ENCODE measurements around the gene WWC1. TPM values are rescaled to one million over a fixed set of nuclear protein-coding genes. Genes with fewer than 3 reads are reported as not detected.
A peak's percentile ranks its signal among the peaks of the same experiment; 100 is the strongest.
"Not testable (repeated sequence)": the region's sequence is repeated elsewhere in the genome, so short reads cannot be mapped to it uniquely, and the experiment has no call there.

Gene WWC1
- polyA plus RNA-seq, 4 donors = 22.8 to 65.1 (median 37.9) TPM

- DNase-seq = no peak
- Histone ChIP-seq H3K27me3 (ENCODE audit: control insufficient read depth in 3 of 3, insufficient read depth in 3 of 3, low read length in 3 of 3) (no peaks in the 10 kb centered on the region), H3K4me3 (ENCODE audit: low read depth in 1 of 3, low read length in 3 of 3) (no peak overlapping the region), H3K4me1 (ENCODE audit: control insufficient read depth in 3 of 3, insufficient read depth in 2 of 3, low read depth in 1 of 3, low read length in 2 of 3) (peaks cover 3 to 57% (median 21%) of the 10 kb centered on the region in 3 donors), H3K9me3 (ENCODE audit: control insufficient read depth in 2 of 2, insufficient read depth in 1 of 2, low read depth in 1 of 2, low read length in 1 of 2) (no peaks in the 10 kb centered on the region), H3K36me3 (ENCODE audit: control insufficient read depth in 3 of 3, insufficient read depth in 2 of 3, low read depth in 1 of 3, low read length in 3 of 3) (peaks cover 0 to 6% (median 0%) of the 10 kb centered on the region in 3 donors), H3K27ac (ENCODE audit: low read depth in 1 of 3, low read length in 2 of 3) (peak overlapping the region in 1 of 3 donors; percentile 85)
- 66 to 76% (median 68%) methylated on average over 4 of the region's 4 CpGs for WGBS, 3 donors
- FAIRE-seq = no peak
Observed at GRCh38 chr5:168307925-168308584, 16.6 kb downstream of the WWC1 start.

- H3K9me3 ChIP-seq (ENCODE audit: control insufficient read depth in 2 of 2, insufficient read depth in 1 of 2, low read depth in 1 of 2, low read length in 1 of 2) = no peaks in the 10 kb centered on the region
- peaks cover 0 to 6% (median 0%) of the 10 kb centered on the region in 3 donors for H3K36me3 ChIP-seq (ENCODE audit: control insufficient read depth in 3 of 3, insufficient read depth in 2 of 3, low read depth in 1 of 3, low read length in 3 of 3)
- DNase-seq (peak; percentile 75 to 84), FAIRE-seq (no peak)
- H3K27ac ChIP-seq (ENCODE audit: low read depth in 1 of 3, low read length in 2 of 3) = peak overlapping the region in 2 of 3 donors; percentile 71 to 85
- no peaks in the 10 kb centered on the region for H3K27me3 ChIP-seq (ENCODE audit: control insufficient read depth in 3 of 3, insufficient read depth in 3 of 3, low read length in 3 of 3)
- 26 to 71% (median 38%) methylated on average over 6 of the region's 6 CpGs for WGBS, 3 donors
- H3K4me1 ChIP-seq (ENCODE audit: control insufficient read depth in 3 of 3, insufficient read depth in 2 of 3, low read depth in 1 of 3, low read length in 2 of 3) = peaks cover 3 to 65% (median 16%) of the 10 kb centered on the region in 3 donors
- H3K4me3 ChIP-seq (ENCODE audit: low read depth in 1 of 3, low read length in 3 of 3) = no peak overlapping the region
Observed at GRCh38 chr5:168308976-168309598, 17.6 kb downstream of the WWC1 start.

GRCh38 chr5:168310541-168310940 lies 19.1 kb downstream of the WWC1 start:
- 88 to 91% (median 89%) methylated on average over 3 of the region's 3 CpGs for WGBS, 3 donors
- not testable (repeated sequence) for DNase-seq; H3K27ac ChIP-seq (ENCODE audit: low read depth in 1 of 3, low read length in 2 of 3); H3K27me3 ChIP-seq (ENCODE audit: control insufficient read depth in 3 of 3, insufficient read depth in 3 of 3, low read length in 3 of 3); H3K9me3 ChIP-seq (ENCODE audit: control insufficient read depth in 2 of 2, insufficient read depth in 1 of 2, low read depth in 1 of 2, low read length in 1 of 2); H3K4me3 ChIP-seq (ENCODE audit: low read depth in 1 of 3, low read length in 3 of 3); H3K36me3 ChIP-seq (ENCODE audit: control insufficient read depth in 3 of 3, insufficient read depth in 2 of 3, low read depth in 1 of 3, low read length in 3 of 3); FAIRE-seq
- peaks cover 1 to 69% (median 17%) of the 10 kb centered on the region in 3 donors for H3K4me1 ChIP-seq (ENCODE audit: control insufficient read depth in 3 of 3, insufficient read depth in 2 of 3, low read depth in 1 of 3, low read length in 2 of 3)

- Histone ChIP-seq H3K4me1 (ENCODE audit: control insufficient read depth in 3 of 3, insufficient read depth in 2 of 3, low read depth in 1 of 3, low read length in 2 of 3) (peaks cover 0 to 73% (median 23%) of the 10 kb centered on the region in 3 donors), H3K27ac (ENCODE audit: low read depth in 1 of 3, low read length in 2 of 3) (peak overlapping the region in 2 of 3 donors; percentile 36 to 38), H3K36me3 (ENCODE audit: control insufficient read depth in 3 of 3, insufficient read depth in 2 of 3, low read depth in 1 of 3, low read length in 3 of 3) (peaks cover 0 to 6% (median 0%) of the 10 kb centered on the region in 3 donors), H3K4me3 (ENCODE audit: low read depth in 1 of 3, low read length in 3 of 3) (no peak overlapping the region), H3K27me3 (ENCODE audit: control insufficient read depth in 3 of 3, insufficient read depth in 3 of 3, low read length in 3 of 3) (no peaks in the 10 kb centered on the region), H3K9me3 (ENCODE audit: control insufficient read depth in 2 of 2, insufficient read depth in 1 of 2, low read depth in 1 of 2, low read length in 1 of 2) (no peaks in the 10 kb centered on the region)
- WGBS, 3 donors = 51 to 57% (median 55%) methylated on average over 6 of the region's 6 CpGs
- no peak for FAIRE-seq
- DNase-seq = peak; percentile 52 to 67
Observed at GRCh38 chr5:168311061-168311566, 19.7 kb downstream of the WWC1 start.

- H3K4me3 ChIP-seq (ENCODE audit: low read depth in 1 of 3, low read length in 3 of 3) = no peak overlapping the region
- WGBS, 3 donors = 54 to 72% (median 64%) methylated on average over 11 of the region's 11 CpGs
- peak in 1 of 2 donors; percentile 66 for DNase-seq
- H3K27me3 ChIP-seq (ENCODE audit: control insufficient read depth in 3 of 3, insufficient read depth in 3 of 3, low read length in 3 of 3) = no peaks in the 10 kb centered on the region
- FAIRE-seq = no peak
- peak overlapping the region; percentile 22 to 93 (median 79) for H3K27ac ChIP-seq (ENCODE audit: low read depth in 1 of 3, low read length in 2 of 3)
- no peaks in the 10 kb centered on the region for H3K9me3 ChIP-seq (ENCODE audit: control insufficient read depth in 2 of 2, insufficient read depth in 1 of 2, low read depth in 1 of 2, low read length in 1 of 2)
- H3K36me3 ChIP-seq (ENCODE audit: control insufficient read depth in 3 of 3, insufficient read depth in 2 of 3, low read depth in 1 of 3, low read length in 3 of 3) = peaks cover 0 to 5% (median 0%) of the 10 kb centered on the region in 3 donors
- peaks cover 0 to 89% (median 24%) of the 10 kb centered on the region in 3 donors for H3K4me1 ChIP-seq (ENCODE audit: control insufficient read depth in 3 of 3, insufficient read depth in 2 of 3, low read depth in 1 of 3, low read length in 2 of 3)
Observed at GRCh38 chr5:168312606-168313295, 21.3 kb downstream of the WWC1 start.

- no peaks in the 10 kb centered on the region for H3K27me3 ChIP-seq (ENCODE audit: control insufficient read depth in 3 of 3, insufficient read depth in 3 of 3, low read length in 3 of 3)
- peak overlapping the region; percentile 53 to 93 (median 90) for H3K27ac ChIP-seq (ENCODE audit: low read depth in 1 of 3, low read length in 2 of 3)
- DNase-seq (peak; percentile 86 to 94), FAIRE-seq (no peak)
- H3K4me1 ChIP-seq (ENCODE audit: control insufficient read depth in 3 of 3, insufficient read depth in 2 of 3, low read depth in 1 of 3, low read length in 2 of 3) = peaks cover 0 to 88% (median 17%) of the 10 kb centered on the region in 3 donors
- H3K36me3 ChIP-seq (ENCODE audit: control insufficient read depth in 3 of 3, insufficient read depth in 2 of 3, low read depth in 1 of 3, low read length in 3 of 3) = peaks cover 0 to 4% (median 0%) of the 10 kb centered on the region in 3 donors
- 15 to 65% (median 38%) methylated on average over 7 of the region's 7 CpGs for WGBS, 3 donors
- H3K9me3 ChIP-seq (ENCODE audit: control insufficient read depth in 2 of 2, insufficient read depth in 1 of 2, low read depth in 1 of 2, low read length in 1 of 2) = no peaks in the 10 kb centered on the region
- no peak overlapping the region for H3K4me3 ChIP-seq (ENCODE audit: low read depth in 1 of 3, low read length in 3 of 3)
Observed at GRCh38 chr5:168313596-168314204, 22.3 kb downstream of the WWC1 start.

- Histone ChIP-seq H3K9me3 (ENCODE audit: control insufficient read depth in 2 of 2, insufficient read depth in 1 of 2, low read depth in 1 of 2, low read length in 1 of 2) (no peaks in the 10 kb centered on the region), H3K36me3 (ENCODE audit: control insufficient read depth in 3 of 3, insufficient read depth in 2 of 3, low read depth in 1 of 3, low read length in 3 of 3) (peaks cover 0 to 4% (median 0%) of the 10 kb centered on the region in 3 donors), H3K4me1 (ENCODE audit: control insufficient read depth in 3 of 3, insufficient read depth in 2 of 3, low read depth in 1 of 3, low read length in 2 of 3) (peaks cover 0 to 76% (median 16%) of the 10 kb centered on the region in 3 donors), H3K27me3 (ENCODE audit: control insufficient read depth in 3 of 3, insufficient read depth in 3 of 3, low read length in 3 of 3) (no peaks in the 10 kb centered on the region), H3K27ac (ENCODE audit: low read depth in 1 of 3, low read length in 2 of 3) (peak overlapping the region; percentile 87 to 93 (median 90)), H3K4me3 (ENCODE audit: low read depth in 1 of 3, low read length in 3 of 3) (no peak overlapping the region)
- WGBS, 3 donors = 10 to 47% (median 19%) methylated on average over 12 of the region's 12 CpGs
- peak; percentile 30 for FAIRE-seq
- DNase-seq = peak; percentile 96 to 99
Observed at GRCh38 chr5:168314735-168315411, 23.4 kb downstream of the WWC1 start.

Data from small intestine (tissue), 7 donors.